CD4-positive, alpha-beta T cell treated with Interferon gamma for 1 hour (primary cell): ENCODE measurements around the gene CREB3L2.

Experiments used
- DNase-seq: peaks from one replicate; pipeline ENCODE4 v3.0.0-alpha.2; 2020

The CREB3L2 gene

DNA sequence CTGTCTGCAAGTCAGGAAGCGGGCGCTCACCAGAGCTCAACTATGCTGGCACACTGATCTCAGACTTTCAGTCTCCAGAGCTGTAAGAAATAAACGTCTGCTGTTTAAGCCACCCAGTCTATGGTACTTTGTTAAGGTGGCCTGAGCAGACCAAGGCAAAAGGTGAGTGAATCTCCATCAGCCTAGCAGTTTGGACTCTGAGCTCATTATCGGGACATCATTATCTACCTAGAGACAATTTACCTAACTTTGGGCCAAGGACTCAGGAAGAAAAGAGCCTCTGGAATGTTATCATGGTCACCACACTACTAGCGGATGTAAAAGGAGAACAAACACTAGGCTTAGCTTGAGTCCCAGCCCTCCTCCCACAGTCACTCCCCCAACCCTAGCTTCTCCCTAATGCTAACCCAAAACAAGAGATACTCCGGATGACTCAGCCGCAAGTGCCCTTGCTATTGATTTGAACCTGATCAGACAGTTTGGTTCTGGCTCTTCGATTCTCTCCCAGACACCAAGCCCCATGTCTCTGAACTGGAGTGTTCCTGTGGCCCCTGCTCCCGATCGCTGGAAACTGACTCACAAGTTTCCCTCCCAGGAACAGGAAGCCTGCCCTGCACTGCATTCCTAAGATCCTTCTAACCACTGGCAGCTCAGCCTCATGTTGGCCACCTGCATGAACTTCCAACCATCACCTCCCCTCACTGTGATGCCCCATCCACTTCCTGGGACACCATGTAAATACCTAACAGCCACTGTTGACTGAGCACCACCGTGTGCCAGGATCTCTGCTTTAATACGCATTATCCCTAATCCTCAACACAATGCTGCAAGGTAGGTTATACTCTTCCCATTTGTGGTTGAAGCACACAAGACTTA is 34.5 kb downstream of the CREB3L2 start:
- DNase-seq: no peak

DNA sequence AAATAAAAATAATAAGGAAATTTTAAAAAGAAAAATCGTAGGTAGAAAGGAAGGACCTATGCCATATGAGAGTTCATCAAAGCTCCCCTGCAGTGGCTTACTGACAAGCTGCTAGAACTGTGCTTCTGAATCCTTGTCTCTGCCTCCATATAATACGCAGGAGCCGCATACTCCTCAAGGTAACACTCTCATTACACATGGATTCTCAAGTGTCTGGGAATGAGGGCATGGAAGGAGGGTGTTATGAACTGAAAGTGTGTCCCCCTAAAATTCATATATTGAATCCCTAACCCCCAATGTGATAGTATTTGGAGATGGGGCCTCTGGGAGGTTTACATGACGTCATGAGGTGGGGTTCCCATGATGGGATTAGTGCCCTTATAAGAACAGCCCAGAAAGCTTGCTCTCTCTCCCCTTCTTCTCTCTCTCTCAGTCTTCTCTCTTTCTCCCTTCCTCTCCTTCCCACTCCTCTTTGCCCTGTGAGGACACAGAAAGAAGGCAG is 35.2 kb downstream of the CREB3L2 start:
- DNase-seq: no peak

GRCh38 chr7:137965942-137966640 is 35.8 kb downstream of the CREB3L2 start:
- no peak for DNase-seq

- DNase-seq: no peak
Measured at GRCh38 chr7:137964824-137965545, 36.9 kb downstream of the CREB3L2 start.

GRCh38 chr7:137962875-137963507 is 38.9 kb downstream of the CREB3L2 start:
- no peak for DNase-seq

DNA sequence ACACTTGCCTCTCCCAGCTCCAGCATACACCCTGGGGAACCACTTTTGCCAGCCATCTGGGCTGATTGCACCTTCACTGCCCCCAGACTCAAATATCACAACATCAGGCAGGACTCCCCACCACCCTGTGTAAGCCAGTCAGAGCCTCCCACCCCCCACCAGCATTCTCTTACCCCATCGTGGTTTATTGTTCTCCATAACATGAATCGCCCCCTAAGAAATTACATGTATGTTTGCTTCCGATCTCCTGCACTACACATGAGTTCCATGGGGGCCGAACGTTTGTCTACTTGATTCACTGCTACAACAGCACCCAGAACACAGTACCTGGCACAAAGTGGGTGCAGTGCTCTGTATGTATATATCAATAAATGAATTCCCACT is 39.4 kb downstream of the CREB3L2 start:
- DNase-seq: no peak

- DNase-seq: peak; percentile 29
Measured at GRCh38 chr7:137961200-137962177, 40.4 kb downstream of the CREB3L2 start.

DNA sequence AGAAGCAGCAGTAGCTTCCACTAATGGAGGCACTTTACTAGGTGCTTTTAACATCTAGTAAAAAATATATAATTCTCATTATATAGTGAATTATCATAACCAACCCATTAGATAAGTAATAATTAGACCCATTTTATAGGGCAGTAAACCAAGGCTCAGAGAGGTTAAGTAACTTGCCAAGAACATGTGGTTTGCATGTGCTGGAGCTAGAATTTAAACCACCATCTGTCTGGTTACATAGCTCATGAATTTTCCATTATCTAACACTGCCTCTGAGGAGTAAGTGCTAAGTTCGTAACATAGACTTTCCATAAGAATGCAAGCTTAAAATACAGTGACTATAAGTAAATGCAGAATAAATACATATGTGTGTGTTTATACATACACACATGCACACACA is 41.9 kb downstream of the CREB3L2 start:
- DNase-seq: no peak

DNA sequence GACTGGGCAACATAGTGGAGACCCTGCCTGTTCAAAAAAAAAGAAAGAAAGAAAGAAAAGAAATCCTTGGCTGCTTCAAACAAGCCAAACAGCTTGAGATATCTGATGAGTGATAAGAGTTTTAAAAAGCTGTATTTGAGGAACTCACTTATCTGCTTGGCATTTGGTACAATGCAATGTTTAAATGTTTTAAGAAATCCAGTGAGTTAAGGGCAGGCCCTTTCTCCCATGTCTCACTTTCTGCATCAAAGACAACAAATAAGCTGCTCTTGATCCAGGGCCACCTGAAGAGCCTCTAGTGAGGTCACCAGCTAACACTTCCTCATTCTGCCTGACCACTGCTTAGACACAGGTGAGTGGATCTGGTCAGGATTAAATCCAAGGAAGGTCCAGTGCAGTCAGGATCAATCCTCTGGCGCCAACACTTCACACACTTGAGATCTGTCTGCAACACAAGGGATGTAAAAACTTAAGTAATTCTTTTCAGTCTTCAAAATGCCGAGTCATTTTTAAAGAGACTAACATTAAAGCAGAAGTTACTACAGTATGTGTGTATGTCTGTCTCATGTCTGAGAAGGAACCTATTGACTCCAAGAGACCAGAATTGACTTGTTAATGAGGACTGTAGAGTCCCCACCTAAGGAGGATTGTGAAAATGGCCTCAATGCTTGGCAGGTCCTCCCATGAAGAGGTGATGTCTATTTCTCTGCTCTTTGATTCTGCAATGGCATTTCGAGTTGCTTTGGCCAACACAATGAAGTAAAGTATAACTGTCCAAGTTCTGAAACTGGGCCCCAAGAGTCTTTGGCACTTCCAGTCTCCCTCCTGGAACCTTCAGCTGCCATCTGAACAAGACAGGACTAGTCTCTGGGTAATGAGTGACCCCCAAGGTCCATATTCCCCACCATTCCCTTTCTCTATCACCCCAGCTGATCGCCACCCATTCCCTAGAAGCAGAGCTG is 43.1 kb downstream of the CREB3L2 start:
- no peak for DNase-seq

DNA sequence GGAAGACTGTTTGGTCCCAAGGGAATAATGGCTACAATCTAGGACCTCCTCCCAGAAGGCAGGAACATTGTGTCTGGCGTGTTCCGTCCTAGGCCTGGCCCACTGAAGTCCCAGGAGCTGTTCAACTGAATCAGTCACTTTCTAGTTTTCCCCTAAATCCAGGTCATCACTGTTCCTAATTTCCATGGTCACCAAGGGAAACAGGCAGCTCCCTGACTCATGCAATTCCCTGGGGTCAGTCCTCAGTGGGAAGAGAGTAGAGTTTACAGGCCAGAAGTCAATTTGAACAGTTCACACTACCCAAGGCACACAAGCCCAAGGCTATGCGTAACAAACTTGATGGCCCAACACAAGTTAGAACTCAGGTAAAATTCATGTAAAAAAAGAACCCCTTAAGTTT is 44.0 kb downstream of the CREB3L2 start:
- DNase-seq: no peak

DNA sequence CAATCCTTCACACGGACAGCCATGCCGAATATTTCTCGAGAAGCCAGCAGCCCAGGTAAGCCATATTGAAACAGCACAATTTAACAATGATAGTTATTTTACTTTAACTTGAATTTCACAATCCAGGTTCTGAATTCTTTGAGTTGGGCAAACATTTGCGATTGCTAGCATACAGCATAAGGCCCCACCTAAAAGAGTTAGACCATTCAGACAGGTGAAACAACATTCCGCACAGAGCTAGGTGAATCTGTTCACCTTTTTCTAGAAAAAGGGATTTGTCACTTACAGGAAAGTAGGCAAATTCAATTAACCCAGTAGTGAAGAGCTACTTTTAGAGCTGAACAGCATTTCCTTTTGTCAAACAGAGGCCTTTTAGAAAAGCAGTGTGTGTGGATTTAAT is 45.3 kb downstream of the CREB3L2 start:
- no peak for DNase-seq

- no peak for DNase-seq
Measured at GRCh38 chr7:137956183-137956582, 45.7 kb downstream of the CREB3L2 start.

GRCh38 chr7:137954614-137955013 is 47.3 kb downstream of the CREB3L2 start:
- DNase-seq: no peak

DNA sequence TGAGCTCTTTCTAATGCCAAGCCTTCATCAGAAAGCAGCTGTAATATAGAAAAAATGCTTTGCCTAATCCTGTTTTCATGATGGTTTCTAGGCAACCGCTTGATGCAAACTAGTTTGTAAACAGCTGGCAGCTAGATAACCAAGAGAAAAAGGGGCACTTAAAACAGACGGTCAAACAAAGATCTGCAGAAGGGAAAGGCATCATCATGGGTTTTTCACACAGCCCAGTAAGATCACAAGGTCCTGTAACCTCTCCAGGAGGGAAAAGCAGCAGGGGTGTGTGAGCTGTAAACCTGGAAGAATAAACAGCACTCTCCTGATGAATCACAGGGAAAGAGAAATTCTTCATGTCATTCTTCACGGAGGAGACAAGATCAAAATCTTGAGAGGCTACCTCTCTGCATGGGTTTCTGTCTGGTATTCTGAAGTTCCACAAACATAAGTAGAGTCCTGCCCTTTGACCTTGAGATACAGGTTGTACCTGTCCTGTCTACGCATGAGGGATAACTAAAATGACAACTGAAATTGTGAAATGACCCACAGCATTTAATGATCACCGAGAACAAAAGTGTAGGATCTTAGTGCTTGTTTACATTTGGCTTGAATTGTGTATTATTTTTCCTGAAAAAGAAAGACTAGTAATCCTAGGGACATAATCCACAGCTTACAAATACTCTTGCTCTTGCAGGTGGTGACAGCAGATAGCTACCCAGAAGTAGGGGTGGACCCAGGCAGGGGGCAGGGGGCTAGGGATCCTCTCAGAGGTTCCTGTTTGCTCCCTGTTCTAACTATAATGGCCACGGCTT is 48.0 kb downstream of the CREB3L2 start:
- DNase-seq: no peak

DNA sequence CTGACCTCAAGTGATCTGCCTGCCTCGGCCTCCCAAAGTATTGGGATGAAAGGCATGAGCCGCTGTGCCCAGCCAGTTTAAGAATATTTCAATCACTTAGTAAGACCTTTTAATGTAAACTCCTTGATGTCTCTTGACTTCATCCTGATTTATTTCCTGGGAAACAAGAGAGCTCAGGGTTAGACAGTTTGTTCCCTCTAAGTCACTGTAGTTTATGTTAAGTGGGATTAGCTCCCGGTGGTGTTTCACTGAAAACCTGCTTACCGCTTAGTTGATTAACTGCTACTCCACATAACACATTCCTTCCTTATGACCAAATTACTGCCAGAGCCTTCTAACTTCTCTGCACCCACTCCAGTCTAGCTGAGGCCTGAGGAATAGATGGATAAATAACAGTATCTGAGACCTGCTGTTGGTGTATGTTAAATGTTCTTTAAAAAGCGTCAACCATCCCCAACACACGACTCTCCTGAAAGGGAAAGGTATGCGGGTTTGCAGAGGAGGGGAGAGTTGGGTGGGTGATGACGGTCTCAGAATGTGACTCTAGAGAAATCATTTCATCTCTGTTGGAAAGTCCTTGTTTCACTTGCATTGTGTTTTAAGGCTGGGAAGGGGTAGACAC is 48.7 kb downstream of the CREB3L2 start:
- no peak for DNase-seq

DNA sequence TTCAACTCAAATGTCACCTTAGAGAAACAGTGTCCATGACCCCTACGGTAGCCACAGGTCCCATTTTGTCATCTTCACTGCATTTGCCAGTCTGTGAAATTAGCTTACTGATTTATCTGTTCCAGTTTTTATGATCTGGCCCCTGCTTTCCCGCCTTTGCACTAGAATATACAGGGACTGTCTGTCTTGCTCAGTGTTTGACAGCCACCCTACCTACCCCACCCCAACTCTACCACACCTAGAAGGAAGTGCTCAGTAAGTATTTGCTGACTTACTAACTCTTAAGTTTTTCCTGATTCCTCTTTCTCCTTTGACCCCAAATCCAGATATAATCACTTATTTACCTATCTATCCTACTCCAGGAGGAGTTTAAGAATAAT is 49.5 kb downstream of the CREB3L2 start:
- no peak for DNase-seq

- no peak for DNase-seq
Measured at GRCh38 chr7:137951700-137952425, 50.0 kb downstream of the CREB3L2 start.

DNA sequence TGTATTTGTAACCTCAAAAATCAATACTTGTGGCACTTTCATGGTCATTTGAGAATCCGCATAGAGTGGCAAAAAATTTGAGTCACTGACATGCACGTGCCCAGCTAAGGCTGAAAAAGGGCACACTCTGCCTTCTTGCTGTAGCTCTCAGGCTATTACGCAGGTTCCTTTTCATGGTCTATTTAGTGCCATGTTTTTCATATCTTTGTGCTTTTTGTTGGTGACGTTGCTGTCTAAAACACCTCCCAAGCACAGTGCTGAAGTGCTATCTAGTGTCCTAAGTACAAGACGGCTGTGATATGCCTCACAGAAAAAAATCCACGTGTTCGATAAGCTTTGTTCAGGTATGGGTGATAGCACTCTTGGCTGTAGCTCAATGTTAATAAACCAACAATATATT is 50.9 kb downstream of the CREB3L2 start:
- DNase-seq: no peak

DNA sequence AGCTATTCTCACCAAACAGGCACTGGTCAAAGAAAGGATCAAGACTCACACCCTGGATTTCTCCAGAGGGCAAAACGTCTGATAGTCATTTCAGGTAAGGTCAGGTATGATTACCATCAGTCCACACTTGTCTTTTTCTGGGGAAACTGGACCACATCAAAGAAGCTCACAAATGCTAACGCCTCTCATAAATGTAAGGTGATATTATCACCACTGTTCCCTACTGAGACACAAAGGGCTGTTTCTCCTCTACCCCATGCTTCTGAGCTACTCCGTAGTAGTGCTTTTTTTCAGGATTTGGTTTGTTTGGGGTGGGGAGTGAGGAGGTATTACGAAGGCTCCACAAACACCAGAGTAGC is 51.6 kb downstream of the CREB3L2 start:
- DNase-seq: no peak
